Measurements from ENCODE around the gene SPATS2L. TPM values are rescaled to one million over a fixed set of nuclear protein-coding genes. Genes with fewer than 3 reads are reported as not detected.

Gene SPATS2L
- total and polyA plus RNA-seq, 2 experiments from 2014 or later, result 118 to 154 TPM

DNA sequence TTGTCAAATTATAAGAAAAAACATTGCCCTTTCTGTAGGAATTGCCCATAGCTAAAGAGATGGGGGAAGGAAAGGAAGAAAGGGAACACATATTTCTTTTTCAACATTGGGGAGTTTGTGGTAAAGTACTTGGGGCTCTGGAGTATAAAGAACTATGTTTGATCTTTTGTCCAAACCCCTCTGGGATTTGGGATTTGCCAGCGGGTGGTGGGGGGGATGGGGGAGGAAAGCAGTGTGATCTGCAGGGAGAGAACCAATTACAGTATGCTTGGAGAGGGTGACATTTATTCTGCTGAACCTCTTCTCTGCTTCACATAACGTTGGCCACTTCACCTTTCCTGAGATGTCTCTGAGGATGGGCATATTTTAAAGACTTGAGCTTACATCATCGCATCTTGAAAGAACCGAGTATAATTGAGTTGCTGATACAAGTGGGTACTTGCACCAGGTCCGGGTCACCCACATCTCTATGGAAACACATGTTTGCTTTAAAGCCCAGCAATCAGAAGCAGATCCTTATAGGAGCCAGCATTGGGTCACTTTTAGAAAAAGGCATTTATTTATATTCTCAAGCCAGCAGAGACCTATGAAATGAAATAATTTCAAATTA, 73.1 kb downstream of the SPATS2L start:
- peak overlapping the region; percentile 89 for H3K27ac Mint-ChIP-seq
- H3K4me1 Mint-ChIP-seq, result peaks cover 86% of the 10 kb centered on the region
- Histone ChIP-seq H3K4me3 (peak overlapping the region; percentile 34), H3F3A (replicated peaks; ENCODE audit: low read depth) (no peaks in the 10 kb centered on the region; the same call in 1 of the 2 replicates), H3K9me2 (ENCODE audit: insufficient read depth) (no peaks in the 10 kb centered on the region), H3K36me3 (ENCODE audit: insufficient read depth) (no peaks in the 10 kb centered on the region), H3K27ac (ENCODE audit: low read depth) (peak overlapping the region; percentile 61), H2AFZ (no peak overlapping the region), H4K20me1 (replicated peaks; ENCODE audit: insufficient read depth) (no peaks in the 10 kb centered on the region), H3K4me1 (ENCODE audit: insufficient read depth) (peaks cover 83% of the 10 kb centered on the region), H3K79me2 (replicated peaks; ENCODE audit: insufficient read depth) (peaks cover 98% of the 10 kb centered on the region), H3K27me3 (ENCODE audit: insufficient read depth) (no peaks in the 10 kb centered on the region), H3K4me2 (peak overlapping the region; percentile 70)
- DNase-seq (ENCODE audit: low spot score), result no peak
- H3K9me3 Mint-ChIP-seq, result no peaks in the 10 kb centered on the region
- H3K36me3 Mint-ChIP-seq (ENCODE audit: low read depth), result no peaks in the 10 kb centered on the region
- ATAC-seq, result peak; percentile 37
- H3K4me3 Mint-ChIP-seq, result peak overlapping the region; percentile 48
- H3K27me3 Mint-ChIP-seq (ENCODE audit: insufficient read depth, low read depth, poor library complexity), result no peaks in the 10 kb centered on the region
- 0 out of 2 replicates have a peak, but pooled peaks have one; percentile 22 for TF ChIP-seq CREB1 (CRISPR knock-in tag; IDR thresholded peaks at IDR 0.05; ENCODE audit: low read depth)
- TF ChIP-seq, protein P1, sequence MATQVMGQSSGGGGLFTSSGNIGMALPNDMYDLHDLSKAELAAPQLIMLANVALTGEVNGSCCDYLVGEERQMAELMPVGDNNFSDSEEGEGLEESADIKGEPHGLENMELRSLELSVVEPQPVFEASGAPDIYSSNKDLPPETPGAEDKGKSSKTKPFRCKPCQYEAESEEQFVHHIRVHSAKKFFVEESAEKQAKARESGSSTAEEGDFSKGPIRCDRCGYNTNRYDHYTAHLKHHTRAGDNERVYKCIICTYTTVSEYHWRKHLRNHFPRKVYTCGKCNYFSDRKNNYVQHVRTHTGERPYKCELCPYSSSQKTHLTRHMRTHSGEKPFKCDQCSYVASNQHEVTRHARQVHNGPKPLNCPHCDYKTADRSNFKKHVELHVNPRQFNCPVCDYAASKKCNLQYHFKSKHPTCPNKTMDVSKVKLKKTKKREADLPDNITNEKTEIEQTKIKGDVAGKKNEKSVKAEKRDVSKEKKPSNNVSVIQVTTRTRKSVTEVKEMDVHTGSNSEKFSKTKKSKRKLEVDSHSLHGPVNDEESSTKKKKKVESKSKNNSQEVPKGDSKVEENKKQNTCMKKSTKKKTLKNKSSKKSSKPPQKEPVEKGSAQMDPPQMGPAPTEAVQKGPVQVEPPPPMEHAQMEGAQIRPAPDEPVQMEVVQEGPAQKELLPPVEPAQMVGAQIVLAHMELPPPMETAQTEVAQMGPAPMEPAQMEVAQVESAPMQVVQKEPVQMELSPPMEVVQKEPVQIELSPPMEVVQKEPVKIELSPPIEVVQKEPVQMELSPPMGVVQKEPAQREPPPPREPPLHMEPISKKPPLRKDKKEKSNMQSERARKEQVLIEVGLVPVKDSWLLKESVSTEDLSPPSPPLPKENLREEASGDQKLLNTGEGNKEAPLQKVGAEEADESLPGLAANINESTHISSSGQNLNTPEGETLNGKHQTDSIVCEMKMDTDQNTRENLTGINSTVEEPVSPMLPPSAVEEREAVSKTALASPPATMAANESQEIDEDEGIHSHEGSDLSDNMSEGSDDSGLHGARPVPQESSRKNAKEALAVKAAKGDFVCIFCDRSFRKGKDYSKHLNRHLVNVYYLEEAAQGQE (IDR thresholded peaks at IDR 0.05; ENCODE audit: unreplicated experiment), result no peak

- no peaks in the 10 kb centered on the region for H4K20me1 ChIP-seq (replicated peaks; ENCODE audit: insufficient read depth)
- H2AFZ ChIP-seq, result no peak overlapping the region
- H3K27ac ChIP-seq (ENCODE audit: low read depth), result peak overlapping the region; percentile 61
- H3K36me3 ChIP-seq (ENCODE audit: insufficient read depth), result no peaks in the 10 kb centered on the region; the same call in 1 of the 2 replicates
- Mint-ChIP-seq H3K36me3 (ENCODE audit: low read depth) (peaks cover 2% of the 10 kb centered on the region), H3K4me1 (peaks cover 84% of the 10 kb centered on the region), H3K4me3 (peak overlapping the region; percentile 48; the same call in 2 of the 3 replicates), H3K27ac (peak overlapping the region; percentile 89), H3K9me3 (no peaks in the 10 kb centered on the region), H3K27me3 (ENCODE audit: insufficient read depth, low read depth, poor library complexity) (no peaks in the 10 kb centered on the region)
- peaks cover 98% of the 10 kb centered on the region for H3K79me2 ChIP-seq (replicated peaks; ENCODE audit: insufficient read depth)
- no peak for TF ChIP-seq POLR2AphosphoS5 (IDR thresholded peaks at IDR 0.05; ENCODE audit: low read depth)
- 0 out of 2 replicates have a peak, but pooled peaks have one; percentile 12 for TF ChIP-seq ZNF462 (CRISPR knock-in tag; IDR thresholded peaks at IDR 0.05)
- DNase-seq (ENCODE audit: low spot score), result no peak
- H3K4me2 ChIP-seq, result peak overlapping the region; percentile 70
- H3K4me1 ChIP-seq (ENCODE audit: insufficient read depth), result peaks cover 83% of the 10 kb centered on the region
- H3K27me3 ChIP-seq (ENCODE audit: insufficient read depth), result no peaks in the 10 kb centered on the region
- no peaks in the 10 kb centered on the region for H3K9me2 ChIP-seq (ENCODE audit: insufficient read depth)
- ATAC-seq, result peak; percentile 26
- peak overlapping the region; percentile 34 for H3K4me3 ChIP-seq
- H3F3A ChIP-seq (replicated peaks; ENCODE audit: low read depth), result no peaks in the 10 kb centered on the region; the same call in 1 of the 2 replicates
These were observed 73.6 kb downstream of the SPATS2L start for GRCh38 chr2:200380091-200380561.

Data from GM23338 (cell line).